Subcutaneous adipose tissue (tissue), 4 donors: ENCODE data around the gene SYCP2. TPM values are rescaled to one million over a fixed set of nuclear protein-coding genes. Genes with fewer than 3 reads are reported as not detected.

Experiments
- total RNA-seq, 4 donors: library from RNA; depleted of rRNA; stranded (reverse); fragments of >200 nt; gene quantifications; one replicate each; pipeline ENCODE4 v1.1.0, GENCODE V29; 2016
- TF ChIP-seq, protein P1 (sequence below): fragments of 450-650 bp; IDR thresholded peaks from one replicate; pipeline ENCODE4 v1.5.1; 2016; ENCODE audit warnings: low read depth, mild to moderate bottlenecking, control low read depth, antibody characterized with exemption, moderate library complexity

The SYCP2 gene
- total RNA-seq, 4 donors from 2014 or later, result 3.1 to 7.8 (median 3.8) TPM

- TF ChIP-seq, protein P1, sequence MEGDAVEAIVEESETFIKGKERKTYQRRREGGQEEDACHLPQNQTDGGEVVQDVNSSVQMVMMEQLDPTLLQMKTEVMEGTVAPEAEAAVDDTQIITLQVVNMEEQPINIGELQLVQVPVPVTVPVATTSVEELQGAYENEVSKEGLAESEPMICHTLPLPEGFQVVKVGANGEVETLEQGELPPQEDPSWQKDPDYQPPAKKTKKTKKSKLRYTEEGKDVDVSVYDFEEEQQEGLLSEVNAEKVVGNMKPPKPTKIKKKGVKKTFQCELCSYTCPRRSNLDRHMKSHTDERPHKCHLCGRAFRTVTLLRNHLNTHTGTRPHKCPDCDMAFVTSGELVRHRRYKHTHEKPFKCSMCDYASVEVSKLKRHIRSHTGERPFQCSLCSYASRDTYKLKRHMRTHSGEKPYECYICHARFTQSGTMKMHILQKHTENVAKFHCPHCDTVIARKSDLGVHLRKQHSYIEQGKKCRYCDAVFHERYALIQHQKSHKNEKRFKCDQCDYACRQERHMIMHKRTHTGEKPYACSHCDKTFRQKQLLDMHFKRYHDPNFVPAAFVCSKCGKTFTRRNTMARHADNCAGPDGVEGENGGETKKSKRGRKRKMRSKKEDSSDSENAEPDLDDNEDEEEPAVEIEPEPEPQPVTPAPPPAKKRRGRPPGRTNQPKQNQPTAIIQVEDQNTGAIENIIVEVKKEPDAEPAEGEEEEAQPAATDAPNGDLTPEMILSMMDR, result no peak
Measured at GRCh38 chr20:59829786-59830664, 103.4 kb downstream of the SYCP2 start.

DNA sequence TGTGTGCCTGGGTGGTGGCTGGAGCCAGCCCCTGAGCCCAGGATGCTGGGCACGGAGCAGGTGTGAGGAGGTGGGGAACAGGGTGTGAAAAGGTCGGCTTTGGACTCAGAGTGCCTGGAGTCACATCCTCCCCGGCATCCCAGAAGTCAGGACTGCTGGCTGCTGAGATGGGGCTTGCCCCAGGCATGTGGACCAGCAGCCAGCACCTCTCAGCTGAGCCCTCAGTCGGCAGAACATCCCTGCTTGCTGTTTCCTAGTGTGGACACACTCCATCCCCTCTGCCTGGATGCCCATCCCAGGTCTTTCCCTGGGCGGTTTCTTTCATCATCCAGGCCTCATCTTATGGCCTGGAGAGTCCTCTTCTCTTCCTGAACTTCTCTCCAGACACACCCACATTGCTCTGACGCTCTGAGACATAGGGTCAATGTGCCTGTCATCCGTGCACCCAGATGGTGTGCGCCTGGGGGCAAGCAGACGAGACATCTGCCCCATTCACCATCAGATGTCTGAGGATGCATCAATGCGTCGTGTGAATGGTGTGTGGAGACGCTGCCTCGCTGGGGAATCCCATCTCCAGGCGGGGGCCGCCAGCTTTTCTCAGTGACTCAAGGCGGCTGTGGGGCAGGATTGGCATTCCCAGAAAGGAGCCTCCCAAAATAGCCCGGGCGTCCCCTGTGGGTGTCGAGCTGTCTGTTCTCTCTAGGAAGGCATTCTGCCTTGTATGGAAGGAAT, 104.2 kb downstream of the SYCP2 start:
- TF ChIP-seq, protein P1, result no peak

DNA sequence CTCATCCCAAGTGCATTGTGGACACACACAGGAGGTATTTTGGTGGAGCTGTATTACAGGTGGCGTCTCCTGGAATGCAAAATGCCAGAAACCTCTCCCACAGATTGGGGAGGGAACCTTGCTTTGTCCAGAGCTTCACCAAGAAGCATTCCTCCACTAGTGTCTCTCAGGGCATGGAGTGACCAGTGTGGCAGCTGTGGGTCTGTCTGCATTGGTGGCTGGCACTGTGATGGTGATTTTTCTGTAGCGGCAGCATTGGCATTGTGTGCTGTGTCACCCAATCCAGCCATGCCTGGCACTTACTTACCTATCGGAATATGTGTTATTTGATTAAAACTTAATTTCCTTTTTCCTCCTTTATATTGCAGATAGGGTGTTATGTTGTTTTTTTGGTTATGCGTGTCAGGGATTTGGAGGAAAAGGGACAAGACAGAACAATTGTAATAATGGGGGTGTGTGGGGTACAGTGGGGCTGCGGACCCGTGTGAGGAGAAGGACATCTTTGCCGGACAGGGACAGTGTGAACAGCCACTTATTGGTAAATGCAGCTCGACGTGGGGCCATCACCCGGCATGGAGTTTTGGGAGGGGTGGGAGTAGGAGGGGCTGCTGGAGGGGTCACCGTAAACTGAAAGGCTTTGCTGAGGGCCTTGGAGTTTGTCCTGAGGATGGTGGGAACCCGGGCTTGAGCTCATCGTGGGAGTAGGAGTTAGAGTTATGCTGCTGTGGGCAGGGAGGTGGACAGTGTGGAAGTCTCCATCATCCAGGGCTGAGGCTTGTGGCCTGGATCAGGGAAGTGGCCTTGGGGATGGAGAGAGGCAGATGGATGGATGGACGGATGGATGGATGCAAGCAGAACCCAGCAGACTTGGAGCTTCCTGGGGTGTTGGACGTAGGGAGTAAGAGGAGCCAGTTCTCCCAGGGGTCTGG, 105.0 kb downstream of the SYCP2 start:
- TF ChIP-seq, protein P1, result no peak

GRCh38 chr20:59827138-59828056, 106.0 kb downstream of the SYCP2 start:
- TF ChIP-seq, protein P1, result no peak

- TF ChIP-seq, protein P1, result no peak
Measured at GRCh38 chr20:59825944-59826759, 107.3 kb downstream of the SYCP2 start.

GRCh38 chr20:59825563-59825920, 107.9 kb downstream of the SYCP2 start:
- TF ChIP-seq, protein P1, result no peak
